NCI-H128 (cell line): Measurements from ENCODE around the gene WNT1.

Experiments used
- DNase-seq: peaks from one replicate; lab custom pipeline; 2025; ENCODE audit not compliant: unreplicated experiment; lab: John Stamatoyannopoulos, UW

WNT1 gene

DNA sequence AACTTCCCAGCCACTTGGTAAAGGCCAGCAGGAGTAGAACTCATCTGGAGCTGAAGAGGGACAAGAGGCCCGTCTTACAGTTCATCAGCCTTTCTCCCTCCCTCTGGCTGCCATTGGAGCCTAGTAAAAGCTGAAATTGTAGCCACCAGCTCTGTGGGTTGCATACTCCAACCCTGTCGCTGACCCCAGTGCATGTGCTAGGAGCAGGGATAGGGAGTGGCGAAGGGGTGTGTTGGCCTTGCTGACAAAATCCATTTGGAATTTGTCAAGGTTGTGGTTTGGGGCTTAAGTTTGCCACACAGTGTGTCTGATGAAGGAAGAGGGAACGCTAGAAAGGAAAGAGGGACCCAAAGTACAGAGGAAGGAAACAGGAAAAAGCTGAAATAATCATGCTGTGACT, 16.8 kb upstream of the WNT1 start:
- DNase-seq = no peak

DNA sequence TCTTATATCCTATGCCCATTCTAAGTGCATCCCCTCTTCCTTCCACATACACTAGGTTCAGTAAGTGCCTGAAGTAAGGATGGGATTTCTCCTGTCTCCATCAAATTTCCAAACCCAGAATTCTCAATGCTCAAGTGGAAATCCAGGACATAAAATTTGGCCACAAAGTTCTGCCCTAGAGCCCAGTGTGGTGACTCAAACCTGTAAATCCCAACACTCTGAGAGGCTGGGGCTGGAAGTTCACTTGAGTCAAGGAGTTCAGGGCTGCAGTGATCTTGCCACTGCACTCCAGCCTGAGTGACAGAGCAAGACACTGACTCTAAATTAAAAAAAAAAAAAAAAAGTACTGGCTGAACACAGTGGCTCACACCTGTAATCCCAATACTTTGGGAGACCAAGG, 16.3 kb upstream of the WNT1 start:
- no peak for DNase-seq

DNA sequence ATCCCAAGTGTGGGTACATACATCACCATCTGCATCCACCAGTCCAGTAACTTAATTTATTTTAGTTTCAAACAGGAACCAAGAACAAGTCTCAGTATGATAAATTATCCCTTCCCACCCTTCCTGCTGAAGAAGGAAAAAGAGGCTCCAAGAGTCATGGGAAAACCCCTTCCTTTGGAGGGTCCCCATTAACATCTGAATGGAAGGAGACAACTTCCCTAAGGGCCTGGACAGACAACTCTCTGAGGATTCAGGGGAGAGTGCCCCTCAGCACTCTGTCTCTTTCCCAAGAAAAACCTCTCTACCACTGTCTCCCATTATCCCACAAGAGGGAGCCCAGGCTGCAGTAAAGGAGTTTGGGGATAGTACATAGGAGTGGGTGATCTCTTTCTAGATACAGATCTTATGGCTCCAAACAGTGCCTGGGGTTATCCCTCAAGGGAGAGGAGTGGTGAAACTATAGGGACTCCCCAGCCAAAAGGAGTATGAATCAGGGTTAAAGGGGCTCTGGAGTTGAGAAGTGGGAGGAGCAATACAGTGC, 12.8 kb upstream of the WNT1 start:
- DNase-seq = no peak

DNA sequence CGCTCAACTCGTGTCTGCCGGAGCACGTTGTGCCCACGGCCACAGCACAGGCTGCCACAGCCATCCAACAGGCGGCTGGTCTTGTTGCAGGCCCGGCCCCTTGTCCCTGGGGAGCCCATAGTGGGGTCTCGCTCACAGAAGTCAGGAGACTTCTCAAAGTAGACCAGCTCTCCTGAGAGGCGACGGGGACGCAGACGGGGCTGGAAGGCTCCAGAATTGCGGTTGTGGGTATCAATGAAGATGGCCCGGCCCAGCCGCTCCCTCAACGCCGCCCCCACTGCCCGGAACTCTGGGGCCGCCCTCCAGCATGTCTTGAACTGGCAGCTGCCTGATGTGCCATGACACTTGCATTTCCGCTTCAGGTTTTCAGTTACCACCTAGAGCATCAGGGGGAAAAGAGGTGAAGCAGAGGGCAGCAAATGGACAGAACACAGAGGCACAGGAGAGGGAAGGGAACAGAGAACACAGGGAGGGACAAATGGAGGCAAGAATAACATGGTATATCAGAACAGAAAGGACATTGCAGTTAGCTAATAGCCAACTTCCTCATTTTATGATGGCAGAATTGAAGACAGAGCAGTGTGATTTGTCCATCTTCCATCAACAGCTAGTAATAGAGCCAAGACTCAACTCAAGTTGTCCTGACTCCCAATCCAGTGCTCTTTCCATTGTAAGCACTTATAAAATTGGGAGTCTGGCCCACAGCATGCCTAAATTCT, 11.8 kb upstream of the WNT1 start:
- no peak for DNase-seq

DNA sequence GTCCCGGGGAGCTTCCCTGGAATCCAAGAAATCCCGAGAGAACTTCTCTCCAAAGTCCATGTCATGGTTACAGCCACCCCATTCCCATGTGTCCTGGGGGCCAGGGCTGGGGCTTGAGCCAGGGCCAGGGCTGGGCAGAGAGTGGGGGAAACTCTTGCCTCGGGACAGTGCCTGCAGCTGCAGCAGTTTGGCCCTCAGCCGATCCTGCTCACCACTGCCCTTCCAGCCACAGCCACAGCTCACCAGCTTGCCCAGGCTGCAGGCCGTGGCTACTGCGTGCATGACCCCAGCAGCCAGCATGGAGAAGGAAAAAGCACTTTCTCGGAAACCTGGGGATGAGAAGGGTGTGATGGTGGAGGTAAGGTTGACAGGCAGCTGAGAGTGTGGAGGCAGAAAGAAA, 10.1 kb upstream of the WNT1 start:
- DNase-seq = no peak

DNA sequence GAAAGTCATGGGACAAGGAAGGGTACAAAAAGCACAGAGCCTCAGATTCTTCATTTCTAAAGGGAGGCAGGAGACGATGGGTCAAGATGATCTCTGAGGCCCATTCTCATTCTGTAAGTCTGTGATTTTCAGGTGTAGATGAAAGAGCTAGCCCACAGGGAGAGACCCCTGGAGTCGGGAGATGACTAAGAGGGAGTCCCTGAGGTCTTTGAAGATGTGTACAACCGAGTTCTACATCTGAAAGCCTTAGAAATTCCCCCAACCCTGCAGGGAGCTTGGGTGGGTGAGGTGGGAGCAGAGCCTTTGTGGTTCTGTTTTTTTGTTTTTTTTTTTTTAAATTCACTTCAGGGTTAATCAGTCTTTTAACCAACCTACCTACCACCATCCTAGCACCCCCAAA, 9.7 kb upstream of the WNT1 start:
- no peak for DNase-seq

DNA sequence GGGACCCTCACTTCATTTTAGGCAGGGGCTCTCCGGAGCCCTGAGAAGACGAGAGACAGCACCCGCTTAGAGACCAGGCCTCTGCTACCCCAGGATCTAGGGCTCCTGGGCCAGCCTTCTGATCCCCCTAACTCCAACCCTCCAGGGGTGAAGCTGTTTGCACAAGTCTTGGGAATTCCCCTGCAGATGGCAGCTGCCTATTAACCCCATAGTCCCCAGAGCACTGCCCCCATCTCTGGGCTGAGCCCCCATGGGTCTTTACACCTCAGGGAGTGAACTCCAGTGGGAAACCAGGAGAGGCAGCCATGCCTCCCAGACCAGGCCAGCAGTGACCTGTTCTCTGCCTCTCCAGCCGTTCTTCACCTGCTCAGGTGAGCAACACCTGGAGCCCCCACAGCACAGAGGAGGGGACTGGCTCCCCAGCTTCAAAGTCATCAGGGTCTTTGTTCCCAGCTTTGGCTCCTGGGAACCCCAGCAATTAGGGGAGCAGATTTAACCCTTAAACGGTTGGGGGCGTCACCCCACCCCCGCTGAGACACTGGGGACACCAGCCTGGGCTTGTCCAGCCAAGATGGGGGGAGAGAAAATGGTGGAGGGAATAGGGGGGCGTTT, 8.9 kb upstream of the WNT1 start:
- no peak for DNase-seq

DNA sequence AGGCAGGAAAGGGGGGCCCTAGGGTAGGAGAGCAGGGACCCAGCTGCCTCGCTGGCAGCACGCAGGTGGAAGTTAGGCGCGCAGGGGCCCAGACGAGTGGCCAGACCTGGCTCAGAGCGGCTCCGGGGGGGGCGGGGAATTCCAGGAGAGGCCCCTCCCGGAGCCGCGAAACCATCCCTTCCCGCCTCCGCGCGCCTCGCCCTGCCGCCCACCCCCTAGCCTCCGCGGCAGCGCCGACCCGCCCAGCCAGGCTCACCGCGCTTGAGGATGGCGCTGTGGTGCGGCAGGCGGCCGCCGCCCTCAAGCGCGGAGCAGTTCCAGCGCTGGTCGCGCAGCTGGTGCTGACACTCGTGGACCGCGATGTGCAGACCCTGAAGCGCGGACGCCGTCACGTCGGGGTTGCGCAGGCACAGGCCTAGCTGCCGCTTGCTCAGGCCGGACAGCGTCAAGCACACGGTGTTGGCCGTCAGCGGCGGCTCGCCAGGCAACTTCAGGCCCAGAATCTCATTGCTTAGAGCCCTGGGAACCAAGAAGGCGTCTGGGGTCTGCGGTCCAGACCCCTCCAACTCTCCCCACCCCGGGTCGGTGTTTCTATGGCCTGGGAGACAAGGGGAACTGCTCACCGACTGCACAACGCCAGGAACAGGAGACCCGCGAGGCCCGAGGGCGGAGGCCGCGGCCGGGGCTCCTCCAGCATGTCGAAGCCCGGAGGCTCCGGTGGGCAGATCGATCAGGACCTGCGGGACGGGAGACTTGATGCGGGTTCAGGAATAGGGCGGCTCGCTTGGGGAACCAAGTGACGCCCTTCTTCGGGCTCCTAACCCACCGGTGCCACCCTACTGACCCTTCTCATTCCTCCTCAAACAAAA, 8.1 kb upstream of the WNT1 start:
- no peak for DNase-seq

DNA sequence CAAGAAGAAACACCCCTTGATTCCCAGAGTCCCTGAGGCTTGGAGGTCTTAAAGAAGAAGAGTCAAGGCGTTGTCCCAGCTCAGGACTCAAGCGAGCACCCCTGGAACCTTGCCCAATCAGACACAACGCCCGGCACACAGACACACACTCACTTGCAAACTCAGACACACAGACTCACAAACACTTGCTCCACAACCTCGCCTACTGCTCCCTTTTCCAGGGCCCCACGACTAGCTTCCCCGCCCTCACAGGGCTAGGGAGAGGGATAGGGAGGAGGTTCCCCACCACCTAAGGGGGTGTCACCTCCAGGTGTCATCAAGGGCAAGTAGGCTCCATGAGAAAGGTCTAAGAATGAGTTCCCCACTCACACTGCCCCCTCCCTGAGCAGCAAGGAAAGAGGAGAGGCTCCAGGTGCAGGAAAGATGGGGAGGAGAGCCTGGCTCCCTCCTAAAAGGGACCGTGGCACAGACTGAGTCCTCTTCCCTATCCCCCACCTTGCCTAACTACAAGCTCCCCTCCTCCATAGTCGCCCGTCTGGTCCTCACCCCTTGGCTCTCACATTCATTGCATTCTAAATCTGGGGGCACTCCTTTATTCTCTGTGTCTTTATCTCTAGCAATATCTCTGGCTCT, 7.3 kb upstream of the WNT1 start:
- no peak for DNase-seq

DNA sequence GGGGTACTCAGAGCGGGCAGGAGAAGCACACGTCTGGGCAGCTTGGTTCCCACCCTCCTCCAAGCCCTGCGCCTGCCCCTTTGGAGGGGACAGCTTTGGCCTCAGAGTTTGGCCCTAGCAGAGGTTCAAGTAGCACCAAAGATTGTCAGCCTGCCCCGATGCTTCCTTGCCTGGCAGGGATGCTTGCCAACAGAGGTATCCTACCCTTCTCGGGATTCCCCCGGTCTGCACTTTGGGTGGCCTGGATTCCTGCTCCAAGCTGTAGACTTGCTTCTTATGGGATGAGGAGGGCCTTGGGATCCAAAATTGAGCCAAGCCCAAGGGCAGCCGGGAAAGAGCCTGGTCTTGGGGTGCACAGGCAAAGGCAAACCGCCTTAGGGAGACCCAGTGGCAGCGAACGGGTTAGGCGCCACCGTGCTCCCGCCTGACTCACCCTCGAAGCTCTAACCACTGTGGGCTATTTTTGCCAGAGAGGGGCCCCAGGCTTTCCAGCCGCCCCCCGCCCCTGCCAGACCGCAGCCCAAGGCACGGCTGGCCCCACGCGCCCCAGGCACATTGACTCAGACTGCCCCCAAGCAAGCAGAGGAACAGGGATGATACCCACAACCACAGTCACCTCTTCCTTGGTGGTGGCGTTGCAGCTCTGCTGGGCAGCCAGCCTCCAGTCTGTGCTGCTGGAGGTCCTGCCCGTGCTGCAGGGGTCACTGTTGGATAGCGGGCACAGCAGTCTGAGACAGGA, 5.7 kb upstream of the WNT1 start:
- DNase-seq = no peak

DNA sequence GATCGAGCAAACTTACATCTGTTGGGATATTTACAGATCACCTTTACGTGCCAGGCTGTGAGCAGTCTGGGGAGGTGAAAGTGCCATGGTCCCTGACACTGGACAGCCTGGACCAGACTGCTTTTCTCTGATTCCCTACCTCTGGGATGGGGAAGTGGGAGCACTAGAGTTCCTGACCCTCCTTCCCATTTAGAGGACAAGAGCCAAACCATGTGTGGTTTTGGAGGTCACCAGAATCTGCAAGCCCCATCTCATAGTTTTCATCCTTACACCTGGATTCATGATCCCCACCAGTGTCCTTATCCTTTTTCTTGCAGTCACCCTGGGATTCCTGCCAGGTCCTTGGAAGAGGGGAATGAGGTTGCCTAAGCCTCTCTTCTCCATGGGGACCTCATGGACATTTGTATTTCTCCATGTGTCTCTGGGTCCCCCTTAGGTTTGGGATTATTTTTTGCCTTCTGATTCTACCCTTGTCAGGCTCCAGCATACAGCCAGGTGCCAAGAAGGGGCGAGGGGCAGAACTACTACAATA, 5.1 kb upstream of the WNT1 start:
- no peak for DNase-seq

DNA sequence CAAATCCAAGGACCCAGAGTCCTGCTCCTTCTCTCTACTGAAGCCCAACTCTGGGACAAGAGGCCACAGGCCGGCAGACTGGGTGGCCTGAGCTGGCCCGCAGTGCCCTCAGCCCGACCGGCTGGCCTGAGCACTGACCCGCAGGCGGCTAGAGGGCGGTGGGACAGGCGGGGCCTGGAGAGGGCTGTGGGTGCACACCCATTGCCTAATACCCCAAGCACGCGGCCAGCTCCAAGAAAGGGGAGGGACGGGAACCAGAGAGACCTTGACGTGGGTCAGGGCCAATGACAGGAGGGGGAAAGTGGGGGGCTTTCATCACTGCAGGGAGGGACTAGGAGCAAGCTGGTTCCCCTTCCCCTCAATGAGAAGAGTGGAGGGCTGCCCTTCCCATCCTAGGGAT, 4.6 kb upstream of the WNT1 start:
- DNase-seq = no peak

DNA sequence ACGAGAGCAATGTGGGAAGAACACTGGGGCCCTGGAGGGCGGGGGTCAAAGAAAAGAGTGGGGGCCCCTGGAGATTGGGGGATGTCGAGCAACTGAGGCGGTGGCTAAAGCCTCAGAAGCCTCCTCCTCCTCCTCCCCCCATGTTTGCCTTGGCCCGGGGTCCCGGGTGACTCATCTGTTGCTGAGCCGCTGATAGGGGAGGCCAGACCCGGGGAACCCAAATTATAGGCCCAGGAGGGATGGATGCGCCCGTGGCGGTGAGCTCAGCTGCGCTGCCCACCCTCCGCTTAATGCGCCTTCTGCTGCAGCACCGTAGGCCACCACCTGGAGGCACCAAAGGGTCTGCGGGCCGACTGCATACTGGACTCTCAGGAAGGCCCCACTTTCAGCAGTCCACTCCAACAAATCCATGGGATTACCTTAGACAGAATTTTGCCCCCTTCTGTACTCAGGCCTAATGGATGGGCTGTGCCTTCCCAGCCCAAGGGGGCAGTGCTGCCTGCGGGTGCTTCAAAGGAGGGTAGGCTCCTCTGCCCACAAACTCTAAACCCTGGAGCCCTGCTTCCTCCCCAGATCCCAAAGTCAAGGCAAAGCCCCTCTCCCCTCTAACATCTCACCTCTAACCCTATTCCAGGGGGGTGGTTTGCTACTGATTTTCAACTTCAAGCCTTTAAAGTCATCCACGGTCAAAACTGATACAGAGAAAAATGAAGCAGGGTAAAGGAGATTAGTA, 4.0 kb upstream of the WNT1 start:
- DNase-seq = no peak

DNA sequence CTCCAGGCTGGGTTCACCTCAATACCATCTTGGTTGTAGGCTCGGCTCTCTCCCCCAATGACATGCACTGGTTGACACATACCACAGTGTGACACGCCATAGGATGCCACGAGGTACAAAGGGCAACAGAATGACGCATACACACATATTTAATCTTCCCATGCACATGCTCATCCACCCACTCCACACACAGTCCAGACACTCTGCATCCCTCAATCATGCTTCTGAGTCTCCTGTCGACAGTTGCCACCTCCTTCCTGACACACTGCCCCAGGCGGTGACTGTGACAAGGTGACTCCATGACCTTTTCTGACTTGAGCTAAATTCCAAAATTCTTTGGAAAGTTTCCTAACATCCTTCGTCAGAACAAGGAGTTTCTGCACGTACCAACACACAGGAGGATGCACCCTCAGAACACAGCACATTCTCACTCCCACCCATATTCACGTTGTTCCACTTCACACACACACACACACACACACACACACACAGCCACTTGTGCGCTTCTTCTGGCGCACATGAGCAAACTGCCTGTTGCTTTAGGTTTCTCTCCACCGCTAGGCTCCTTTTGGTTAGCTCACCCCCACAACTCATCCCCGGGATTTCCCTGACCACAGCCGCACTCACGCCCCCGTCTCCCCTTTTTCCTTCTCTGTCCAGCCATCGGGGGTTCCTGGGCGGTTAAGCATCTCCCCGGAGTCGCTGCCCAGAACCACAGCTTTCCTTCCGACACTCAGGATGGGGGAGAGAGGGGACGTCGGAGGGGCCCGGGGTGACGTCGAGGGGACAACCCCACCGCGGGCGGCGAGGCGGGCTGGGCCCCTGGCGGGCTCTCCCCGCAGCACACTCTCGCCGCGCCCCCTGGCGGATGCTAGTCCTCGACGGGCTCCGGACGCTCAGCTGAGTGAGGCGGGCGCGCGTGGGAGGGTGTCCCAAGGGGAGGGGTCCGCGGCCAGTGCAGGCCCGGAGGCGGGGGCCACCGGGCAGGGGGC, 536 bp upstream of the WNT1 start:
- DNase-seq = no peak

DNA sequence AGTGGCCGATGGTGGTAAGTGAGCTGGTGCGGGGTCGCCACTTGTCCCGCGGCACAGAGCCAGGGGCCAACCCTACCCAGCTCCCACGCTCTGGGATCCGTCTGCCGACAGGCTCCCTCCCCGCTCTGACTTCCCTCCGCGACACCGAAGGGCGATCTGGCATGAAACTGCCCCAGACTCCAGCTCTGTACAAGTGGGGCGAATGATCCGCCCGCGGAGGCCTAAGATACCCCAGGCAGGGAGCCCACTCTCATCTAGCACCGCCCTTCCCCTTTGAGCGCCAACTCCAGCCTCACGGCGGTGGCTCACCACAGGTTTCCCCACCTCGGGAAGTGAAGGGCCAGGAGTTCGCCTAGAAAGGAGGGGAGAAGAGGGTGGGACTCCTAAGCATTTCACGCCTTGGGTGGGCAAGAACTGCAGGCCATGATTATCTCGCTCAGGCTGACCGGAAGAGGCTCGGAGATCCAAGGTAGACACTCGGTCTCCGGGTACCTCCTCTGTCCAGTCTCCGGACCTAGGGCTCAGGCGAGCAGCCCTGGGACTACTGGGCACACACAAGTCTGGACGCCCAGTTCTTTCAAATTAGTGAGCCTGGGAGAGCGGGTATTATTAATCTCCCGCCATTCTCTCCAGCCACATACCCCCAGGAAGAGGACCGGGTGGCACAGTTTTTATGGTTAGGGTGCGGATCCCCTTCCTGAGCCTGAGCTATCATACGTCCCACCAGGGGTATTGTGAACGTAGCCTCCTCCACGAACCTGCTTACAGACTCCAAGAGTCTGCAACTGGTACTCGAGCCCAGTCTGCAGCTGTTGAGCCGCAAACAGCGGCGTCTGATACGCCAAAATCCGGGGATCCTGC, 849 bp downstream of the WNT1 start:
- DNase-seq = no peak

DNA sequence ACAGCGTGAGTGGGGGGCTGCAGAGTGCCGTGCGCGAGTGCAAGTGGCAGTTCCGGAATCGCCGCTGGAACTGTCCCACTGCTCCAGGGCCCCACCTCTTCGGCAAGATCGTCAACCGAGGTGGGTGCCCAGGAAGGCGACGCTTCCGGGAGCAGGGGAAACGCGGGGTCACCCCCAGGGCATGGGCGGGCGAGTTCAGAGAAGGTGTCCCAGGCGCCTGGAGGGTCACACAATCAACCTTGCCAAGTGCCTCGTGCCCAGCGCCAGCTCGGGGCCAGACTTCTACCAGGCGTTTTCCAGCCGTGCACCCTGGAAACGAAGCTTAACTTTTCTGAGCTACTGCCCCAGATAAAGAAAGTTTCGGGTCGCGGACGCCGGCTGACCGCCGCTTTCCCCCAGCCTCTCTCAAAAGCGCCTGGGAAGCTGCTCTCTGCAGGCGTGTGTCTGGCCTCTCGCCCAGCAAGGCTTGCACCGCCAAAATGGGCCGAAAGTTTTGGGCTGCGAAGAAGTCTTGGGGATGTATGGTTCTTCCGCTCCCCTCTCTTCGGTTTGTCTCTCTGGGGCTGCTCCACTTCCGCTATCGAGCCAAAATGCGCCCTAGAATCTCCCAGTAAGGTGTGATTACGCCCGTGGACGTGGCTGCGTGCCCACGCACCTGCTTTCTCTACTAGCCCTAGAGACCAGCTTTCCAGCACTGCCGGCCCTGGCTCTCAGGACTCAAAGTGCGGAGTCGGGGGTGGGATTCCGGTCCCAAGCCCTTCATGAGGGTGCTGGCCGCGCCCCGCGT, 1.7 kb downstream of the WNT1 start:
- DNase-seq = no peak

DNA sequence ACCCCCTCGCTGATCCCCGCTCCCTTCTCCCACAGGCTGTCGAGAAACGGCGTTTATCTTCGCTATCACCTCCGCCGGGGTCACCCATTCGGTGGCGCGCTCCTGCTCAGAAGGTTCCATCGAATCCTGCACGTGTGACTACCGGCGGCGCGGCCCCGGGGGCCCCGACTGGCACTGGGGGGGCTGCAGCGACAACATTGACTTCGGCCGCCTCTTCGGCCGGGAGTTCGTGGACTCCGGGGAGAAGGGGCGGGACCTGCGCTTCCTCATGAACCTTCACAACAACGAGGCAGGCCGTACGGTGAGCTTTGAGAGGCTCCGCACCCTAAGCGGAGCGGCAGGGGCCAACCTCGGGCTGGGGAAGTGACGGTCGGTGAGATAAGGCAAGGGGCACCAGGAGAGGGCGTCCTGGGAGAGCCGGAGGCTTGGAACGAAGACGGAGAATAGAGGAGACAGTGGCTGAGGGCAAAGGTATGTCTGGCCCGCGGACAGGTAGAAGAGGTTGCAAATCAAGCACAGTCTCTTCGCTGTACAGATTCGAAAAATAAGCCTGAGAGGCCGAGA, 2.3 kb downstream of the WNT1 start:
- no peak for DNase-seq
